Measurements from ENCODE around the gene CACNA2D2.
A peak's percentile ranks its signal among the peaks of the same experiment; 100 is the strongest.

- TF ChIP-seq, protein P1, sequence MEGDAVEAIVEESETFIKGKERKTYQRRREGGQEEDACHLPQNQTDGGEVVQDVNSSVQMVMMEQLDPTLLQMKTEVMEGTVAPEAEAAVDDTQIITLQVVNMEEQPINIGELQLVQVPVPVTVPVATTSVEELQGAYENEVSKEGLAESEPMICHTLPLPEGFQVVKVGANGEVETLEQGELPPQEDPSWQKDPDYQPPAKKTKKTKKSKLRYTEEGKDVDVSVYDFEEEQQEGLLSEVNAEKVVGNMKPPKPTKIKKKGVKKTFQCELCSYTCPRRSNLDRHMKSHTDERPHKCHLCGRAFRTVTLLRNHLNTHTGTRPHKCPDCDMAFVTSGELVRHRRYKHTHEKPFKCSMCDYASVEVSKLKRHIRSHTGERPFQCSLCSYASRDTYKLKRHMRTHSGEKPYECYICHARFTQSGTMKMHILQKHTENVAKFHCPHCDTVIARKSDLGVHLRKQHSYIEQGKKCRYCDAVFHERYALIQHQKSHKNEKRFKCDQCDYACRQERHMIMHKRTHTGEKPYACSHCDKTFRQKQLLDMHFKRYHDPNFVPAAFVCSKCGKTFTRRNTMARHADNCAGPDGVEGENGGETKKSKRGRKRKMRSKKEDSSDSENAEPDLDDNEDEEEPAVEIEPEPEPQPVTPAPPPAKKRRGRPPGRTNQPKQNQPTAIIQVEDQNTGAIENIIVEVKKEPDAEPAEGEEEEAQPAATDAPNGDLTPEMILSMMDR (IDR thresholded peaks at IDR 0.05): peak in 2 of 3 donors; percentile 26 to 36
- TF ChIP-seq POLR2A (IDR thresholded peaks at IDR 0.05): no peak
Measured at GRCh38 chr3:50550079-50550736, 46.8 kb upstream of the CACNA2D2 start.
